Endothelial cell of umbilical vein (primary cell): ENCODE results near the gene TBC1D9. TPM values are rescaled to one million over a fixed set of nuclear protein-coding genes. Genes with fewer than 3 reads are reported as not detected.

Experiments used
- BruUV-seq: library from RNA; stranded (reverse); fragments of 400-500 nt; replicated peaks from 2 replicates; lab custom pipeline; 2021; lab: Mats Ljungman, UMichigan
- CTCF ChIA-PET: fragments of 300-600, 350-600 bp; sonication (Branson Sonifier 250); formaldehyde crosslinking; loops from one replicate; lab custom pipeline; 2021; ENCODE audit warnings: antibody characterized with exemption, inconsistent platforms; lab: Charles Lee
- POLR2A ChIA-PET: fragments of 300-600, 350-600 bp; sonication (Branson Sonifier 250); formaldehyde crosslinking; loops from one replicate; lab custom pipeline; 2021; ENCODE audit warnings: antibody characterized with exemption, inconsistent platforms; lab: Charles Lee
- DNase-seq: peaks from one replicate; pipeline ENCODE4 v3.0.0-alpha.2; 2011; ENCODE audit warnings: low read depth, low spot score
- FAIRE-seq: peaks from 2 replicates; lab custom pipeline; 2011; peaks lifted over from hg19 to GRCh38; lab: Jason Lieb, UNC
- H2AFZ ChIP-seq: 2 replicates; pipeline ENCODE4 v1.6.0; 2012; ENCODE audit warnings: low read depth, low read length, control low read depth, inconsistent platforms
- H3K27ac ChIP-seq: 2 replicates; pipeline ENCODE4 v1.5.1; 2011; ENCODE audit warnings: low read depth, mild to moderate bottlenecking, control low read depth, low read length, moderate library complexity; ENCODE audit not compliant: insufficient read depth
- H3K27me3 ChIP-seq, 2 experiments: 2 replicates each; pipeline versions ENCODE4 v1.6.0 to v1.6.1; 2011; ENCODE audit warnings: low read length in 2 of 2, mixed read lengths in 1 of 2; ENCODE audit not compliant: control insufficient read depth in 2 of 2, insufficient read depth in 2 of 2
- H3K36me3 ChIP-seq, 2 experiments: 2 replicates in 1 of 2; 3 replicates in 1 of 2; pipeline ENCODE4 v1.5.1; 2011; ENCODE audit warnings: low read length in 2 of 2, mild to moderate bottlenecking in 1 of 2, moderate library complexity in 1 of 2; ENCODE audit not compliant: control insufficient read depth in 2 of 2, insufficient read depth in 2 of 2; ENCODE audit errors: extremely low read depth in 1 of 2
- H3K4me1 ChIP-seq: 3 replicates; pipeline ENCODE4 v1.5.1; 2011; ENCODE audit warnings: mild to moderate bottlenecking, low read length; ENCODE audit not compliant: control insufficient read depth, insufficient read depth; ENCODE audit errors: extremely low read depth
- H3K4me2 ChIP-seq: 2 replicates; pipeline ENCODE4 v1.6.1; 2011; ENCODE audit warnings: low read length, control low read depth, mixed read lengths; ENCODE audit not compliant: insufficient read depth
- H3K4me3 ChIP-seq, 3 experiments: fragments of 200-600 bp in 1 of 3; sonication (generic), shearing (Covaris generic) in 1 of 3; replicated peaks in 1 of 3; 2 replicates each; pipeline ENCODE4 v1.5.1; 2011 to 2016; ENCODE audit warnings: control low read depth in 3 of 3, low read length in 3 of 3, mild to moderate bottlenecking in 2 of 3, inconsistent platforms in 1 of 3, low read depth in 1 of 3, moderate library complexity in 1 of 3; ENCODE audit not compliant: insufficient read depth in 1 of 3
- H3K79me2 ChIP-seq: 2 replicates; pipeline ENCODE4 v1.6.0; 2012; ENCODE audit warnings: low read length, inconsistent platforms; ENCODE audit not compliant: control insufficient read depth, insufficient read depth
- H3K9ac ChIP-seq: replicated peaks from 2 replicates; pipeline ENCODE3; 2011; ENCODE audit warnings: low read length, control low read depth; ENCODE audit not compliant: insufficient read depth; ENCODE audit errors: extremely low read depth
- H3K9me1 ChIP-seq: replicated peaks from 3 replicates; pipeline ENCODE4 v1.6.0; 2011; ENCODE audit warnings: mild to moderate bottlenecking, low read length; ENCODE audit not compliant: control insufficient read depth, insufficient read depth; ENCODE audit errors: extremely low read depth
- H3K9me3 ChIP-seq: replicated peaks from 2 replicates; pipeline ENCODE4 v1.5.1; 2012; ENCODE audit warnings: low read length, inconsistent platforms; ENCODE audit not compliant: control insufficient read depth, insufficient read depth
- H4K20me1 ChIP-seq: replicated peaks from 2 replicates; pipeline ENCODE3; 2011; ENCODE audit warnings: mild to moderate bottlenecking, low read length; ENCODE audit not compliant: control insufficient read depth, insufficient read depth; ENCODE audit errors: extremely low read depth
- EZH2 ChIP-seq: IDR thresholded peaks from 2 replicates; pipeline ENCODE4 v1.6.1; 2012; ENCODE audit warnings: borderline replicate concordance, low read depth, mild to moderate bottlenecking, moderate library complexity, low read length, inconsistent platforms; ENCODE audit not compliant: severe bottlenecking
- FOS ChIP-seq: IDR thresholded peaks from 2 replicates; pipeline ENCODE4 v1.6.1; 2011; ENCODE audit warnings: mild to moderate bottlenecking, low read length, moderate library complexity, borderline replicate concordance; ENCODE audit not compliant: insufficient read depth
- GATA2 ChIP-seq: IDR thresholded peaks from 2 replicates; pipeline ENCODE4 v1.7.0; 2011; ENCODE audit warnings: low read depth, mild to moderate bottlenecking, moderate library complexity, mixed read lengths, low read length; ENCODE audit not compliant: insufficient read length, insufficient read depth
- JUN ChIP-seq: IDR thresholded peaks from 2 replicates; pipeline ENCODE4 v1.6.1; 2011; ENCODE audit warnings: borderline replicate concordance, low read depth; ENCODE audit not compliant: insufficient read length, insufficient read depth
- MYC ChIP-seq: IDR thresholded peaks from one replicate; pipeline ENCODE4 v1.6.1; 2011; ENCODE audit warnings: mild to moderate bottlenecking, low read depth, low read length
- POLR2A ChIP-seq: IDR thresholded peaks from 2 replicates; pipeline ENCODE4 v1.6.1; 2012; ENCODE audit warnings: low read depth, mild to moderate bottlenecking, control low read depth, low read length
- POLR2AphosphoS5 ChIP-seq: IDR thresholded peaks from 2 replicates; pipeline ENCODE4 v1.6.1; 2012; ENCODE audit warnings: low read depth, mild to moderate bottlenecking, control low read depth, low read length, moderate library complexity; ENCODE audit not compliant: insufficient read depth
- dilution Hi-C: fragments of 300-500 bp; cut with MboI; formaldehyde crosslinking; loops from one replicate; pipeline ENCODE4 v1.15.0; 2019; ENCODE audit warnings: low sequenced_read_pairs; ENCODE audit not compliant: extremely low pct_ligation_motif_present
- intact Hi-C: fragments of 100-400 bp; cut with micrococcal nuclease; formaldehyde crosslinking; loops from one replicate; pipeline ENCODE4 v1.10.0; 2022
- polyA plus RNA-seq, 4 experiments: library from polyadenylated mRNA; depleted of rRNA in 3 of 4; stranded (reverse) in 3 of 4; unstranded in 1 of 4; fragments of >200 nt; gene quantifications; 2 replicates each; pipeline versions ENCODE4 v1.2.1 to v1.2.3, GENCODE V29; 2011 to 2012; ENCODE audit warnings: missing spikeins in 1 of 4
- total RNA-seq: library from RNA; stranded (reverse); gene quantifications from 2 replicates; pipeline ENCODE4 v1.2.3, GENCODE V29; 2021
- TF ChIP-seq, protein P1 (sequence below): IDR thresholded peaks from 2 replicates; pipeline ENCODE4 v1.6.1; 2011; ENCODE audit not compliant: insufficient read depth, insufficient read length
- TF ChIP-seq, protein P2 (sequence below), 2 donors: IDR thresholded peaks; 1 replicate in 1 of 2; 2 replicates in 1 of 2; pipeline ENCODE4 v1.5.1; 2011; ENCODE audit warnings: low read length in 2 of 2, mild to moderate bottlenecking in 2 of 2, moderate library complexity in 2 of 2, control low read depth in 1 of 2, inconsistent platforms in 1 of 2, low read depth in 1 of 2; ENCODE audit not compliant: insufficient read depth in 1 of 2; ENCODE audit errors: extremely low read depth in 1 of 2

TBC1D9 gene
- total and polyA plus RNA-seq, 2 donors (not counting 3 experiments of a cell fraction or from before 2014, with no cell fraction given): 21.7 to 45.3 TPM

DNA sequence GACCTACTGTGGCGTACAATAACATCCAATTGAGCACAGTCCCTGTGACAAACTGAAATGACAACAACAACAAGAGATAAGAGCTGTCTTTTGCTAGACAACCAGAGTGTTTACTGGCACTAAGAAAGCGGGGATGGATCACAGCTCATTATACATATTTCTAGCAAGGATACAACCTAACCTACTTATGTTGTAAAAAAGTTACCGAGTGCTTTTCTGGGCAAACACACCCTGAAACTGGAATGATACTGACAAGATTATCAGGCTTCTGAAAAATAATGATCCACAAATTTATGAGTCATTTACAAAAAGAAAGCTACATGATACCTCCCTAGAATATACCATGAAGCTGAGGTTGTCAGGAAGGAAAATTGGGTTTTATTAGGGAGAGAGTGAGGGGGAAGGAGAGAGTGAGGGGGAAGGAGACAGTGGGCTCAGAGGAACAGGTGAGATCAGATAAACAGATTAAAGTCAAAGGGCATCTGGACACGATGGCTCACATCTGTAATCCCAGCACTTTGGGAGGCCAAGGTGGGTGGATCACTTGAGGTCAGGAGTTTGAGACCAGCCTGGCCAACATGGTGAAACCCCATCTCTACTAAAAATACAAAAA lies 20.3 kb downstream of the TBC1D9 start:
- H3K36me3 ChIP-seq: no peaks in the 10 kb centered on the region
- peaks cover 22% of the 10 kb centered on the region for H3K4me1 ChIP-seq
- no peak overlapping the region for H2AFZ ChIP-seq
- no peaks in the 10 kb centered on the region for H3K9me1 ChIP-seq
- no peak overlapping the region for H3K9ac ChIP-seq
- FAIRE-seq: no peak
- no peak overlapping the region for H3K27ac ChIP-seq
- dilution Hi-C loops (no loop called here), intact Hi-C loops (loop anchor here (2.0 kb wide), 1 partner anchor 19 kb away; no protein-coding TSS in a partner anchor)
- TF ChIP-seq, protein P1, sequence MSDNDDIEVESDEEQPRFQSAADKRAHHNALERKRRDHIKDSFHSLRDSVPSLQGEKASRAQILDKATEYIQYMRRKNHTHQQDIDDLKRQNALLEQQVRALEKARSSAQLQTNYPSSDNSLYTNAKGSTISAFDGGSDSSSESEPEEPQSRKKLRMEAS: no peak
- no peak for TF ChIP-seq MYC
- no peak for TF ChIP-seq JUN
- TF ChIP-seq, protein P2, sequence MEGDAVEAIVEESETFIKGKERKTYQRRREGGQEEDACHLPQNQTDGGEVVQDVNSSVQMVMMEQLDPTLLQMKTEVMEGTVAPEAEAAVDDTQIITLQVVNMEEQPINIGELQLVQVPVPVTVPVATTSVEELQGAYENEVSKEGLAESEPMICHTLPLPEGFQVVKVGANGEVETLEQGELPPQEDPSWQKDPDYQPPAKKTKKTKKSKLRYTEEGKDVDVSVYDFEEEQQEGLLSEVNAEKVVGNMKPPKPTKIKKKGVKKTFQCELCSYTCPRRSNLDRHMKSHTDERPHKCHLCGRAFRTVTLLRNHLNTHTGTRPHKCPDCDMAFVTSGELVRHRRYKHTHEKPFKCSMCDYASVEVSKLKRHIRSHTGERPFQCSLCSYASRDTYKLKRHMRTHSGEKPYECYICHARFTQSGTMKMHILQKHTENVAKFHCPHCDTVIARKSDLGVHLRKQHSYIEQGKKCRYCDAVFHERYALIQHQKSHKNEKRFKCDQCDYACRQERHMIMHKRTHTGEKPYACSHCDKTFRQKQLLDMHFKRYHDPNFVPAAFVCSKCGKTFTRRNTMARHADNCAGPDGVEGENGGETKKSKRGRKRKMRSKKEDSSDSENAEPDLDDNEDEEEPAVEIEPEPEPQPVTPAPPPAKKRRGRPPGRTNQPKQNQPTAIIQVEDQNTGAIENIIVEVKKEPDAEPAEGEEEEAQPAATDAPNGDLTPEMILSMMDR (IDR thresholded peaks at IDR 0.05; ENCODE audit: extremely low read depth in 1 of 2, insufficient read depth in 1 of 2, low read depth in 1 of 2, low read length in 2 of 2): no peak
- no peak for TF ChIP-seq POLR2AphosphoS5
- TF ChIP-seq FOS: no peak
- no peak for TF ChIP-seq EZH2
- TF ChIP-seq GATA2: no peak
- TF ChIP-seq POLR2A: no peak
- ChIA-PET POLR2A (no interaction called here), CTCF (interaction anchor here (1.2 to 1.4 kb wide), 2 partner anchors 16 to 18 kb away, joined by 5 to 6 read pairs; no protein-coding TSS in a partner anchor)
- H3K4me3 ChIP-seq: no peak overlapping the region
- H4K20me1 ChIP-seq: peaks cover 5% of the 10 kb centered on the region
- H3K27me3 ChIP-seq: no peaks in the 10 kb centered on the region
- no TSS peak for BruUV-seq
- H3K9me3 ChIP-seq: no peaks in the 10 kb centered on the region
- DNase-seq: no peak
- H3K4me2 ChIP-seq: no peak overlapping the region
- peaks cover 22% of the 10 kb centered on the region for H3K79me2 ChIP-seq
